ENCODE results near the gene RYR2.

Gene RYR2

GRCh38 chr1:237045278-237046016, 3.5 kb downstream of the RYR2 start:
- Histone ChIP-seq H3K79me2 (ENCODE audit: low read length) (no peaks in the 10 kb centered on the region), H3K9ac (ENCODE audit: low read length) (no peak overlapping the region), H3K4me1 (ENCODE audit: low read length) (no peaks in the 10 kb centered on the region), H2AFZ (ENCODE audit: low read depth, low read length) (no peak overlapping the region), H3K4me3 (ENCODE audit: low read length) (no peak overlapping the region), H3K36me3 (replicated peaks; ENCODE audit: low read depth, low read length) (no peaks in the 10 kb centered on the region), H3K9me3 (ENCODE audit: insufficient read depth, low read length) (no peaks in the 10 kb centered on the region), H3K4me2 (ENCODE audit: low read length) (no peak overlapping the region), H3K27ac (ENCODE audit: low read length) (no peak overlapping the region), H4K20me1 (ENCODE audit: insufficient read depth, low read length) (no peaks in the 10 kb centered on the region), H3K27me3 (ENCODE audit: low read depth, low read length) (peaks cover 22% of the 10 kb centered on the region)
- TF ChIP-seq EZH2phosphoT487 (IDR thresholded peaks at IDR 0.05; ENCODE audit: low read depth) = no peak
- TF ChIP-seq CTCF (IDR thresholded peaks at IDR 0.05; ENCODE audit: low read depth, low read length) = peak; percentile 35; the same call in 1 of the 2 replicates

GRCh38 chr1:237048803-237049202, 6.8 kb downstream of the RYR2 start:
- Histone ChIP-seq H3K36me3 (replicated peaks; ENCODE audit: low read depth, low read length) (no peaks in the 10 kb centered on the region), H3K4me2 (ENCODE audit: low read length) (no peak overlapping the region), H3K9me3 (ENCODE audit: insufficient read depth, low read length) (no peaks in the 10 kb centered on the region), H3K9ac (ENCODE audit: low read length) (no peak overlapping the region), H3K27ac (ENCODE audit: low read length) (no peak overlapping the region), H3K4me3 (ENCODE audit: low read length) (no peak overlapping the region), H4K20me1 (ENCODE audit: insufficient read depth, low read length) (no peaks in the 10 kb centered on the region), H2AFZ (ENCODE audit: low read depth, low read length) (no peak overlapping the region), H3K27me3 (ENCODE audit: low read depth, low read length) (peaks cover 42% of the 10 kb centered on the region), H3K4me1 (ENCODE audit: low read length) (no peaks in the 10 kb centered on the region), H3K79me2 (ENCODE audit: low read length) (no peaks in the 10 kb centered on the region)
- TF ChIP-seq CTCF (IDR thresholded peaks at IDR 0.05; ENCODE audit: low read depth, low read length) = no peak
- no peak for TF ChIP-seq EZH2phosphoT487 (IDR thresholded peaks at IDR 0.05; ENCODE audit: low read depth)

GRCh38 chr1:237050185-237050584, 8.2 kb downstream of the RYR2 start:
- no peaks in the 10 kb centered on the region for H3K4me1 ChIP-seq (ENCODE audit: low read length)
- H3K9ac ChIP-seq (ENCODE audit: low read length) = no peak overlapping the region
- H3K4me2 ChIP-seq (ENCODE audit: low read length) = no peak overlapping the region
- H3K9me3 ChIP-seq (ENCODE audit: insufficient read depth, low read length) = no peaks in the 10 kb centered on the region
- peaks cover 45% of the 10 kb centered on the region for H3K27me3 ChIP-seq (ENCODE audit: low read depth, low read length)
- TF ChIP-seq CTCF (IDR thresholded peaks at IDR 0.05; ENCODE audit: low read depth, low read length) (no peak), EZH2phosphoT487 (IDR thresholded peaks at IDR 0.05; ENCODE audit: low read depth) (no peak)
- no peak overlapping the region for H2AFZ ChIP-seq (ENCODE audit: low read depth, low read length)
- no peak overlapping the region for H3K27ac ChIP-seq (ENCODE audit: low read length)
- H3K4me3 ChIP-seq (ENCODE audit: low read length) = no peak overlapping the region
- H3K79me2 ChIP-seq (ENCODE audit: low read length) = no peaks in the 10 kb centered on the region
- no peaks in the 10 kb centered on the region for H3K36me3 ChIP-seq (replicated peaks; ENCODE audit: low read depth, low read length)
- no peaks in the 10 kb centered on the region for H4K20me1 ChIP-seq (ENCODE audit: insufficient read depth, low read length)

GRCh38 chr1:237050915-237051314, 8.9 kb downstream of the RYR2 start:
- no peak overlapping the region for H3K4me3 ChIP-seq (ENCODE audit: low read length)
- H3K9me3 ChIP-seq (ENCODE audit: insufficient read depth, low read length) = no peaks in the 10 kb centered on the region
- no peak overlapping the region for H3K27ac ChIP-seq (ENCODE audit: low read length)
- no peaks in the 10 kb centered on the region for H3K79me2 ChIP-seq (ENCODE audit: low read length)
- TF ChIP-seq CTCF (IDR thresholded peaks at IDR 0.05; ENCODE audit: low read depth, low read length) (no peak), EZH2phosphoT487 (IDR thresholded peaks at IDR 0.05; ENCODE audit: low read depth) (no peak)
- no peak overlapping the region for H2AFZ ChIP-seq (ENCODE audit: low read depth, low read length)
- H4K20me1 ChIP-seq (ENCODE audit: insufficient read depth, low read length) = no peaks in the 10 kb centered on the region
- H3K36me3 ChIP-seq (replicated peaks; ENCODE audit: low read depth, low read length) = no peaks in the 10 kb centered on the region
- H3K4me1 ChIP-seq (ENCODE audit: low read length) = no peaks in the 10 kb centered on the region
- no peak overlapping the region for H3K9ac ChIP-seq (ENCODE audit: low read length)
- no peak overlapping the region for H3K4me2 ChIP-seq (ENCODE audit: low read length)
- peaks cover 45% of the 10 kb centered on the region for H3K27me3 ChIP-seq (ENCODE audit: low read depth, low read length)

Data from OCI-LY3 (cell line).